ENCODE measurements around the gene PPP2R2C.

- TF ChIP-seq CTCF (conservative IDR thresholded peaks at IDR 0.05; ENCODE audit: low read length) (no peak), EZH2phosphoT487 (IDR thresholded peaks at IDR 0.05; ENCODE audit: borderline replicate concordance) (no peak)
Measured at GRCh38 chr4:6328526-6328925, 143.9 kb downstream of the PPP2R2C start.
